RWPE1 (cell line): ENCODE results near the gene CDK8.

Source experiments
- CTCF ChIA-PET: fragments of 350-600 bp; sonication (Branson Sonifier 250); formaldehyde crosslinking; extraction: SDS; loops from one replicate; lab custom pipeline; 2021; lab: Yijun Ruan, JAX
- POLR2A ChIA-PET: fragments of 400-600 bp; formaldehyde crosslinking; extraction: SDS; loops from one replicate; lab custom pipeline; 2020; ENCODE audit warnings: antibody characterized with exemption; ENCODE audit not compliant: low non-redundant PET; lab: Yijun Ruan, JAX
- DNase-seq: peaks from one replicate; pipeline ENCODE4 v3.0.0; 2012; ENCODE audit warnings: low spot score
- H3K27ac ChIP-seq: fragments of 450-650 bp; 2 replicates; pipeline ENCODE4 v1.5.1; 2017
- TF ChIP-seq, protein P1 (sequence below): fragments of 450-650 bp; conservative IDR thresholded peaks from 2 replicates; pipeline ENCODE4 v1.5.1; 2017; ENCODE audit warnings: low read depth, mild to moderate bottlenecking

CDK8 gene

DNA sequence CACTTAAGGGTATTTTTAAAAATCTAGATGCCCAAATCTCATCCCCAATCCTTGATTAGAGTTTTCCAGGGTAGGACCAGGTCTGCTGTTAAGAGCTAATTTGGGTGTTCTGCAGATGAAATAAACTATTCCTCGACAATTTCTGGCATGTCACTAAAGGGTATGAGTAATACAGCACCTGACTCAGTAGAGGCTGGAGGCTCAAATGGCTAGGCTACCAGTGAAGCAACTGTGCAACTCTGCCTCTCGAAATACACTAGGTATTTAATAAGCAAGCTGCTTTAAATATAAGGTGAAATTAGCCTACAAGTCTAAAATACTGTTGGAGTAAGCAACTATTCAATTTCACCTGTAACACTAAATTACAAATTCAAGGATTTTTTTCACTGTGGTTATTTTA, 33.4 kb upstream of the CDK8 start:
- TF ChIP-seq, protein P1, sequence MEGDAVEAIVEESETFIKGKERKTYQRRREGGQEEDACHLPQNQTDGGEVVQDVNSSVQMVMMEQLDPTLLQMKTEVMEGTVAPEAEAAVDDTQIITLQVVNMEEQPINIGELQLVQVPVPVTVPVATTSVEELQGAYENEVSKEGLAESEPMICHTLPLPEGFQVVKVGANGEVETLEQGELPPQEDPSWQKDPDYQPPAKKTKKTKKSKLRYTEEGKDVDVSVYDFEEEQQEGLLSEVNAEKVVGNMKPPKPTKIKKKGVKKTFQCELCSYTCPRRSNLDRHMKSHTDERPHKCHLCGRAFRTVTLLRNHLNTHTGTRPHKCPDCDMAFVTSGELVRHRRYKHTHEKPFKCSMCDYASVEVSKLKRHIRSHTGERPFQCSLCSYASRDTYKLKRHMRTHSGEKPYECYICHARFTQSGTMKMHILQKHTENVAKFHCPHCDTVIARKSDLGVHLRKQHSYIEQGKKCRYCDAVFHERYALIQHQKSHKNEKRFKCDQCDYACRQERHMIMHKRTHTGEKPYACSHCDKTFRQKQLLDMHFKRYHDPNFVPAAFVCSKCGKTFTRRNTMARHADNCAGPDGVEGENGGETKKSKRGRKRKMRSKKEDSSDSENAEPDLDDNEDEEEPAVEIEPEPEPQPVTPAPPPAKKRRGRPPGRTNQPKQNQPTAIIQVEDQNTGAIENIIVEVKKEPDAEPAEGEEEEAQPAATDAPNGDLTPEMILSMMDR, result no peak

DNA sequence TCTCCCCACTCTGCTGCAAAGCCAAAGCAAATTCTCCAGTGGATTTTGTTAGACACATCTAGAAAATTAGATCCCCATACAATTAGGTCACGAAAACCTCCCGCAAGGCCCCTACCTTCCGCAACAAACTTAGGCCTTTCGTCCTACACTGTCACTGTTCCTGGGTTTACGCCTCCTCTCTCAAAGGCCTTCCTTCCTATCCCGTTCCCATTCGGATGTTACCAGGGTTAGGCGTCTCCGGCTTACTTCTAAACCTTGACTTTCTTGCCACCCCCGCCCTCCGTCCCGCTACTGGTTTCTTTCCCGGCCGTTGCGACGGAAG, 32.6 kb upstream of the CDK8 start:
- ChIA-PET CTCF (interaction anchor here (1.1 kb wide), 1 partner anchor 276 kb away, joined by 3 read pairs; no protein-coding TSS in a partner anchor), POLR2A (no interaction called here)
- H3K27ac ChIP-seq, result peak overlapping the region; percentile 95
- DNase-seq, result no peak
- TF ChIP-seq, protein P1, result no peak

More for the DNA sequence above, 33.4 kb upstream of the CDK8 start:
- no peak overlapping the region for H3K27ac ChIP-seq
- CTCF ChIA-PET, result interaction anchor here (0.6 kb wide), 1 partner anchor 34 kb away, joined by 3 read pairs; no protein-coding TSS in a partner anchor
- peak; percentile 29 for DNase-seq
- POLR2A ChIA-PET, result no interaction called here

- TF ChIP-seq, protein P1, result no peak
- POLR2A ChIA-PET, result interaction anchor here (0.6 kb wide), 1 partner anchor 14 kb away, joined by 3 read pairs; no protein-coding TSS in a partner anchor
- CTCF ChIA-PET, result interaction anchor here (0.6 to 1.1 kb wide), 3 partner anchors 273 to 539 kb away, joined by 3 read pairs; partner anchors contain the start of gene GPR12
- H3K27ac ChIP-seq, result peak within 1 kb of the TSS; percentile 95
- DNase-seq, result peak; percentile 99
Observed at GRCh38 chr13:26221721-26222519, 32.0 kb upstream of the CDK8 start, which contains the start of gene RNF6. RNF6 (minus strand) TSS chr13:26222314; CDS start chr13:26219649, 2,665 bp downstream.

- CTCF ChIA-PET, result interaction anchor here (0.6 to 1.1 kb wide), 3 partner anchors 273 to 538 kb away, joined by 3 read pairs; partner anchors contain the start of gene GPR12
- TF ChIP-seq, protein P1, result no peak
- DNase-seq, result no peak
- H3K27ac ChIP-seq, result peak overlapping the region; percentile 95
- POLR2A ChIA-PET, result interaction anchor here (0.6 kb wide), 1 partner anchor 13 kb away, joined by 3 read pairs; no protein-coding TSS in a partner anchor
Observed at GRCh38 chr13:26222520-26223046, 31.3 kb upstream of the CDK8 start.

DNA sequence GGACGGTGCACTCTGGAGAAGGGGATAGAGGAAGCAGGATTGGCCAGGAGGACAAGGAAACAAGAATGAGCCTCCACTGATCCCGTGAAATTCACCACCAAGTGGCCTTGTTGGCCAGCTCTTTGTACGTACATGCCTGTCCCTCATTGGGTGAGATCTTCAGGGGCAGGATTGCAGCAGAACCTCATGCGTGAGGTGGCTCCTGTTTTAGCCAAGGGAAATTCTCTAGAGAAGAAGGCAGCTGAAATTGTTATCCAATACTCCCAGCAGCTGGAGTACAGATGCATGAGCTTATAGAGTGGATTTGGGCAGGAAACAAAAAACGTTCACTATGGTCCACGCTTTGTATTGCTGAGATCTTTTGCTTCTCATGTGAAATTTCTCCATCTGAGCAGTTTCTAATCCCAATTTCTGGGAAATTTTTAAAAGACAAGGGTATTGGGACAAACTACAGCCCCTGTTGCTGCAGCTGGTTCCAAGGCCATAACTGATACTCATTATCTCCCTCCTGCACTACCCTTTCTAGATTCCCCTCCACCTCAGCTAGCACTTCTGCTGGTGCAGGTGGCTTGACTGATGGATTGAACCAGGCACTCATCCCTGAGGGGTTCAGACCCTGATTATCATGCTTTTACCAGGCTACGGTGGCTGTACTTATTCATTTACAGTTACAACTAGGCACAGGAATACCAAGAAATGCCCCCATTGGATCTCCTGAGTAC, 27.9 kb upstream of the CDK8 start:
- DNase-seq, result no peak
- ChIA-PET POLR2A (no interaction called here), CTCF (no interaction called here)
- no peak overlapping the region for H3K27ac ChIP-seq
- TF ChIP-seq, protein P1, result no peak
